ENCODE data around the gene FAT4. TPM values are rescaled to one million over a fixed set of nuclear protein-coding genes. Genes with fewer than 3 reads are reported as not detected.

FAT4 gene
- total and polyA plus RNA-seq, 2 of the 8 experiments (the other 6 are each of a cell fraction or from before 2014, with no cell fraction given) = 1.3 to 5.3 TPM

GRCh38 chr4:125331116-125331515, 16.4 kb downstream of the FAT4 start:
- 92% methylated on average over 2 of the region's 2 CpGs; no CpG with 5 or more reads in 1 of the 2 experiments for WGBS, 2 experiments (ENCODE audit: extremely low coverage in 1 of 2, insufficient coverage in 1 of 2, insufficient read length in 1 of 2, insufficient replicate concordance in 2 of 2, low coverage in 1 of 2, low lambda C conversion rate in 2 of 2, missing lambda C conversion rate in 1 of 2)
- CTCF ChIA-PET (ENCODE audit: partially characterized antibody) = interaction anchor here (1.2 kb wide), 1 partner anchor 14 kb away, joined by 3 read pairs; no protein-coding TSS in a partner anchor
- TF ChIP-seq TAF7 (optimal IDR thresholded peaks at IDR 0.05; ENCODE audit: borderline replicate concordance, low read depth, low read length) = no peak
- TF ChIP-seq, protein P1, sequence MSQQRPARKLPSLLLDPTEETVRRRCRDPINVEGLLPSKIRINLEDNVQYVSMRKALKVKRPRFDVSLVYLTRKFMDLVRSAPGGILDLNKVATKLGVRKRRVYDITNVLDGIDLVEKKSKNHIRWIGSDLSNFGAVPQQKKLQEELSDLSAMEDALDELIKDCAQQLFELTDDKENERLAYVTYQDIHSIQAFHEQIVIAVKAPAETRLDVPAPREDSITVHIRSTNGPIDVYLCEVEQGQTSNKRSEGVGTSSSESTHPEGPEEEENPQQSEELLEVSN (IDR thresholded peaks at IDR 0.05) = no peak
- no peak for TF ChIP-seq ATF3 (IDR thresholded peaks at IDR 0.05; ENCODE audit: insufficient read depth, low read depth, low read length)
- no peak for TF ChIP-seq CTBP2 (IDR thresholded peaks at IDR 0.05; ENCODE audit: borderline replicate concordance, insufficient read depth, insufficient read length, low read length)
- no peak for TF ChIP-seq CHD1 (IDR thresholded peaks at IDR 0.05; ENCODE audit: low read depth, low read length)
- TF ChIP-seq CHD2 (IDR thresholded peaks at IDR 0.05; ENCODE audit: low read length) = no peak
- TF ChIP-seq BACH1 (IDR thresholded peaks at IDR 0.05; ENCODE audit: low read length) = no peak
- no peak for TF ChIP-seq HDAC2 (IDR thresholded peaks at IDR 0.05; ENCODE audit: borderline replicate concordance in 1 of 2, low read depth in 2 of 2, low read length in 2 of 2)
- TF ChIP-seq ASH2L (IDR thresholded peaks at IDR 0.05; ENCODE audit: low read length) = no peak
- no peak for TF ChIP-seq NRF1 (IDR thresholded peaks at IDR 0.05; ENCODE audit: low read depth, low read length)
- no peak for TF ChIP-seq CREB1 (IDR thresholded peaks at IDR 0.05)

More at GRCh38 chr4:125331116-125331515, 16.4 kb downstream of the FAT4 start:
- Histone ChIP-seq H4K91ac (replicated peaks; ENCODE audit: insufficient read length, low read length) (no peak overlapping the region), H3K4me3 (ENCODE audit: extremely low read depth in 1 of 4, insufficient read depth in 2 of 4, low read depth in 3 of 4, low read length in 4 of 4) (no peak overlapping the region), H2AFZ (ENCODE audit: low read length) (no peak overlapping the region), H4K5ac (ENCODE audit: insufficient read length, low read depth, low read length) (no peak overlapping the region), H3K9ac (replicated peaks in 1 of 4; ENCODE audit: extremely low read depth in 1 of 4, low read depth in 3 of 4, low read length in 3 of 4) (no peak overlapping the region), H2BK20ac (ENCODE audit: low read length) (no peak overlapping the region), H2BK15ac (ENCODE audit: low read length) (no peak overlapping the region), H2BK12ac (ENCODE audit: low read depth, low read length) (no peak overlapping the region), H2BK120ac (replicated peaks; ENCODE audit: low read depth, low read length) (no peak overlapping the region), H3K79me1 (ENCODE audit: low read depth, low read length) (no peaks in the 10 kb centered on the region), H3K4me1 (replicated peaks in 1 of 4; ENCODE audit: control insufficient read depth in 3 of 4, insufficient read depth in 4 of 4, low read length in 3 of 4) (no peaks in the 10 kb centered on the region; a peak in 1 of 7 replicates), H4K20me1 (replicated peaks in 1 of 2; ENCODE audit: control insufficient read depth in 1 of 2, insufficient read depth in 2 of 2, low read length in 2 of 2) (no peaks in the 10 kb centered on the region), H3K27ac (ENCODE audit: low read depth, low read length) (no peak overlapping the region), H3K4ac (replicated peaks; ENCODE audit: insufficient read length, low read depth, low read length) (no peak overlapping the region), H3K23me2 (ENCODE audit: low read depth, low read length) (no peaks in the 10 kb centered on the region), H3K23ac (ENCODE audit: insufficient read length) (no peak overlapping the region), H2AK5ac (ENCODE audit: low read depth, low read length) (no peak overlapping the region), H4K8ac (ENCODE audit: extremely low read depth, insufficient read depth, low read length) (no peak overlapping the region), H2BK5ac (ENCODE audit: low read depth, low read length) (no peak overlapping the region), H3K27me3 (replicated peaks in 1 of 4; ENCODE audit: control insufficient read depth in 3 of 4, extremely low read depth in 1 of 4, insufficient read depth in 3 of 4, low read length in 3 of 4) (no peaks in the 10 kb centered on the region), H3K4me2 (ENCODE audit: insufficient read depth in 1 of 2, low read depth in 2 of 2, low read length in 2 of 2) (no peak overlapping the region), H3K14ac (ENCODE audit: insufficient read length) (no peak overlapping the region), H3K56ac (replicated peaks; ENCODE audit: insufficient read length, low read depth, low read length) (no peak overlapping the region), H3K9me3 (ENCODE audit: insufficient read depth in 2 of 2, low read depth in 1 of 2, low read length in 1 of 2) (no peaks in the 10 kb centered on the region), H3K79me2 (ENCODE audit: control insufficient read depth in 1 of 2, insufficient read depth in 2 of 2, low read length in 2 of 2) (no peaks in the 10 kb centered on the region), H3K36me3 (ENCODE audit: control insufficient read depth in 2 of 4, insufficient read depth in 4 of 4, low read length in 3 of 4) (no peaks in the 10 kb centered on the region), H3K18ac (ENCODE audit: extremely low read depth, low read length) (no peak overlapping the region)
- POLR2A ChIA-PET (ENCODE audit: partially characterized antibody) = no interaction called here
- DNase-seq (ENCODE audit: low read depth in 1 of 2, low spot score in 2 of 2) = no peak
- no peak for FAIRE-seq
